Measurements from ENCODE around the gene COL12A1.

Gene COL12A1

DNA sequence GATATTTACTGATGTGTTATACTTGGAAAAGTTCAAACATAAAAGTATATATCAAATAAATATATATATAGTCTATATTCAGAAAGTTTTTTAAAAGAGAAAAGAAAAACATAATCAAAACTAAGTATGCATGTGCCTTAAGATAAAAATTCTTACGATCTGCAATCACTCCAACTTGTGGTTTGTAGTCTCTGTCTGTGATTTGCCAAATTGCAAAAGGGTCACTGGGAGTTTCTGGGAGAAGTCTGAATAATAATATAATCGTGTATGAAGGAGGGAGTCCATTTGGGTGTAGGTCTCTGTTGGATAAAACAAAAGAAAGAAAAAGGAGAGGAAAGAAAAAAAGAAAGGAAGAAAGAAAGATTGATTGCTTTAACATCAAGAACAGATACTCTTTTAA is 92.4 kb downstream of the COL12A1 start:
- TF ChIP-seq, protein P1, sequence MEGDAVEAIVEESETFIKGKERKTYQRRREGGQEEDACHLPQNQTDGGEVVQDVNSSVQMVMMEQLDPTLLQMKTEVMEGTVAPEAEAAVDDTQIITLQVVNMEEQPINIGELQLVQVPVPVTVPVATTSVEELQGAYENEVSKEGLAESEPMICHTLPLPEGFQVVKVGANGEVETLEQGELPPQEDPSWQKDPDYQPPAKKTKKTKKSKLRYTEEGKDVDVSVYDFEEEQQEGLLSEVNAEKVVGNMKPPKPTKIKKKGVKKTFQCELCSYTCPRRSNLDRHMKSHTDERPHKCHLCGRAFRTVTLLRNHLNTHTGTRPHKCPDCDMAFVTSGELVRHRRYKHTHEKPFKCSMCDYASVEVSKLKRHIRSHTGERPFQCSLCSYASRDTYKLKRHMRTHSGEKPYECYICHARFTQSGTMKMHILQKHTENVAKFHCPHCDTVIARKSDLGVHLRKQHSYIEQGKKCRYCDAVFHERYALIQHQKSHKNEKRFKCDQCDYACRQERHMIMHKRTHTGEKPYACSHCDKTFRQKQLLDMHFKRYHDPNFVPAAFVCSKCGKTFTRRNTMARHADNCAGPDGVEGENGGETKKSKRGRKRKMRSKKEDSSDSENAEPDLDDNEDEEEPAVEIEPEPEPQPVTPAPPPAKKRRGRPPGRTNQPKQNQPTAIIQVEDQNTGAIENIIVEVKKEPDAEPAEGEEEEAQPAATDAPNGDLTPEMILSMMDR (IDR thresholded peaks at IDR 0.05; ENCODE audit: insufficient read depth, low read length, poor library complexity, severe bottlenecking): no peak
- H3K27me3 ChIP-seq (replicated peaks; ENCODE audit: control insufficient read depth, insufficient read depth, low read length): no peaks in the 10 kb centered on the region
- H3K4me3 ChIP-seq (replicated peaks; ENCODE audit: low read depth, low read length): no peak overlapping the region
- no peak for DNase-seq (ENCODE audit: extremely low read depth, insufficient read length)
- no peaks in the 10 kb centered on the region for H3K36me3 ChIP-seq (ENCODE audit: control insufficient read depth, insufficient read depth, low read length)

DNA sequence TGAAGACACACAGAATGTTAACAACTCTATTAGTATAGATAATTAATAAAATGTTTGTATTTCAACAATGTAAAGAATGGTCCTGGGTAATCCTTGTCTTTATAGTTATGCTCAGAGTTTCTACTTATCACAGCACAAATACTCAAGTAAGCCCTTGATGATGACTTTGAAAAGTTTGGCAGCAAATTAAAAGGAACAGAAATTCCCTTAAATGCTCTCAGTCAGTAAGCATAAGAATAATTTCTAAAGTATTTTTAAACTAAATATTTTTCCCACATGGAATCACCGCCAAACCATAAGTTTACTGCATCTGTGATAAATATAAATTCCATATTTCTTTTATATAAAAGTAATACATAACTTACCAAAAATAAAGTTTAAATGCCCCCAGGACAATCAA is 96.1 kb downstream of the COL12A1 start:
- TF ChIP-seq, protein P1 (IDR thresholded peaks at IDR 0.05; ENCODE audit: insufficient read depth, low read length, poor library complexity, severe bottlenecking): no peak
- Histone ChIP-seq H3K36me3 (ENCODE audit: control insufficient read depth, insufficient read depth, low read length) (no peaks in the 10 kb centered on the region), H3K27me3 (replicated peaks; ENCODE audit: control insufficient read depth, insufficient read depth, low read length) (no peaks in the 10 kb centered on the region), H3K4me3 (replicated peaks; ENCODE audit: low read depth, low read length) (no peak overlapping the region)
- no peak for DNase-seq (ENCODE audit: extremely low read depth, insufficient read length)

DNA sequence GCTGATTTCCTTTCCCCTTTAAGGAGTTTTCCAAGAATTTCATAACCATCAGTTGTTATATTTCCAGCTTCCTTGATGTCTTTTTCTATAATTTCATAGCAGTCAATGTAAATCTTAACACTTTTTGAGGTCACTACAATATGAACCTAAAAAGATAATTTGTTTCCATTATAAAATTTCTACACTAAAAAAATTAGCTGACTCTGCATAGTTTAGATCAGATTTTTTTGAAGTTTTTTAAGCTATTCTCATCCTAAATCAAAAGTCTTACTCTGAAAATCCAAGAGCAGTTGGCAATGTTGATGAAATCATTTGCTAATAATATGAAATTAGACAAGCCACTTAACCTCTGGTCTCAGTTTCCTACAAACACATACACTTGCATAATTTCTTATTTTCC is 96.8 kb downstream of the COL12A1 start:
- no peaks in the 10 kb centered on the region for H3K36me3 ChIP-seq (ENCODE audit: control insufficient read depth, insufficient read depth, low read length)
- TF ChIP-seq, protein P1 (IDR thresholded peaks at IDR 0.05; ENCODE audit: insufficient read depth, low read length, poor library complexity, severe bottlenecking): no peak
- H3K4me3 ChIP-seq (replicated peaks; ENCODE audit: low read depth, low read length): no peak overlapping the region
- DNase-seq (ENCODE audit: extremely low read depth, insufficient read length): no peak
- H3K27me3 ChIP-seq (replicated peaks; ENCODE audit: control insufficient read depth, insufficient read depth, low read length): no peaks in the 10 kb centered on the region

DNA sequence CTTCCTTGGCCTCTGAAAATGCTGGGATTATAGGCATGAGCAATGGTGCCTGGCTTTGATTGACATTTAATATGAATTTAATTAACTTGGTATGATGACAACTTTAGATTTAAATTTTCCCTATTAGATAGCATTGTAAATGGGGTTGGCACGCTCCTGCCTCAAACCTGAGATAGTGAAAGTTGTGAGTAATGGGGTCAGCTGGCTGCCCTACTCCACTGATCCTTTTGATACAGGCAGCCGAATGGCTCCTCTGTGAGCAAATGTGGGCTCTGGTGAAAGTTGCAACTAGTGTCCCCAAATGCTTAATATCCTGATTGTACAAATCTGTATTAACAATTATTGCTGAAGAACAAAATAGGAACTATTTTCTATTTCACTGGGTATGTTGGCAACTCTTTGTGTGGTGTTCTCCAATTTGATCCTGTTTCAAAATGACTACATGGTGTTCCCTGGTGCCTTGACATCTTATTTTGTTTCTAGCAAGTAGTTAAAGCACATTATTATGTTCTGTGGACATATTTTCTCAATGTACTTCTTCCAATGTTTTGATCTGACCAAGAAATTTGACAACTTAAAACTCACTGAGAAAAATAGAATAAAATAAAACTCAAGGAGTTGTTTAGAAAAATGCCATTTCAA is 97.4 kb downstream of the COL12A1 start:
- H3K36me3 ChIP-seq (ENCODE audit: control insufficient read depth, insufficient read depth, low read length): no peaks in the 10 kb centered on the region
- TF ChIP-seq, protein P1 (IDR thresholded peaks at IDR 0.05; ENCODE audit: insufficient read depth, low read length, poor library complexity, severe bottlenecking): no peak
- DNase-seq (ENCODE audit: extremely low read depth, insufficient read length): no peak
- H3K27me3 ChIP-seq (replicated peaks; ENCODE audit: control insufficient read depth, insufficient read depth, low read length): no peaks in the 10 kb centered on the region
- H3K4me3 ChIP-seq (replicated peaks; ENCODE audit: low read depth, low read length): no peak overlapping the region

DNA sequence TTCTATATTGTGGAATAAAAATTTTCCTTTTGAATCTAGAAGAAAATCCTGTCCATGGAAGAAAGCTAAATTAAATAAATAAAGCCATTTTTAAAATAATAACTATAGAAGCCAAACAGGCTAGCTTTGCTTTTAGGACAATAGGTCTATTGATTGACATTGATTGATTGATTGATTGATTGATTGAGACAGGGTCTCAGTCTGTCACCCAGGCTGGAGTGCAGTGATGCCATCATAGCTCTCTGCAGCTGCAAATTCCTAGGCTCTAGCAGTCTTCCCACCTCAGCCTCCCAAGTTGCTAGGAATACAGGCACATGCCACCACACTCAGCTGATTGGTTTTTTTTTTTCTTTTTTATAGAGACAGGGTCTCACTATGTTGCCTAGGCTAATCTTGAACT is 97.9 kb downstream of the COL12A1 start:
- TF ChIP-seq, protein P1 (IDR thresholded peaks at IDR 0.05; ENCODE audit: insufficient read depth, low read length, poor library complexity, severe bottlenecking): no peak
- H3K36me3 ChIP-seq (ENCODE audit: control insufficient read depth, insufficient read depth, low read length): no peaks in the 10 kb centered on the region

DNA sequence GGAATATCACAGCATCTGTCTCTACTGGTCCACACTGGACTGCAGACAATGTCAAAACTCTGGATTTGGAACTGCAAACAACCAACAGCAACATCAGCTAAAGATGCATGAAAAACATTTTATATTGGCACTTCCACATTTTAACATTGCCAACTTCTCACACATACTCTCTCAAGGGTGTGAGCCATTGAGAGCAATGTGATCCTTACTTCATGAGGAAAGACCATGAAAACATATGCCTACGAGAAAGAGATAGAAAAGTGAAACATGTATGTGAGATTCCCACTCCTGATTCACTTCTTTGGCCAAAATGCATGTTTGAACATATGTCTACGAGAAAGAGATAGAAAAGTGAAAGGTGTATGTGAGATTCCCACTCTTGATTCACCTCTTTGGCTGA is 99.4 kb downstream of the COL12A1 start:
- no peak overlapping the region for H3K4me3 ChIP-seq (replicated peaks; ENCODE audit: low read depth, low read length)
- DNase-seq (ENCODE audit: extremely low read depth, insufficient read length): no peak
- TF ChIP-seq, protein P1 (IDR thresholded peaks at IDR 0.05; ENCODE audit: insufficient read depth, low read length, poor library complexity, severe bottlenecking): no peak
- no peaks in the 10 kb centered on the region for H3K36me3 ChIP-seq (ENCODE audit: control insufficient read depth, insufficient read depth, low read length)
- no peaks in the 10 kb centered on the region for H3K27me3 ChIP-seq (replicated peaks; ENCODE audit: control insufficient read depth, insufficient read depth, low read length)

More for the DNA sequence above, 97.9 kb downstream of the COL12A1 start:
- Histone ChIP-seq H3K27me3 (replicated peaks; ENCODE audit: control insufficient read depth, insufficient read depth, low read length) (no peaks in the 10 kb centered on the region), H3K4me3 (replicated peaks; ENCODE audit: low read depth, low read length) (no peak overlapping the region)
- DNase-seq (ENCODE audit: extremely low read depth, insufficient read length): no peak
